GM19193 (cell line): Measurements from ENCODE around the gene RMDN2.

Experiments
- POLR2A ChIP-seq: IDR thresholded peaks from 4 replicates; pipeline ENCODE4 v1.6.1; 2011; ENCODE audit not compliant: insufficient read depth, insufficient read length; ENCODE audit errors: extremely low read depth

The RMDN2 gene

DNA sequence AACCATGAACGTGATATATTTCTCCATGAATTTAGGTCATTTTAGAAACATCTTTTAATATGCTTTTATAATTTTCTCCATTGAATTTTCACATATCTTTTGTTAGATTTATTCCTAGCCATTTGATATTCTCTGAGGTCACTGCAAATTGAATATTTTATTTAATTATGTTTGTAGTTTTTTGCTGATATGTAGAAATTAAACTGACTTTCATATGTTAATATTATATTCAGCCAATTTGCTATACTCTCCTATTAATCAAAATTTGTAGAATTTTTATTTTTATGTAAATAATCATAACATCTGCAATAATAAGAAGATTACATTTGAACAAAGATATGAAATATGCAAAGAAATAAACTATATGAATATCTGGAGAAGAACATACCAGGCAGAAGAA, 46.9 kb downstream of the RMDN2 start:
- TF ChIP-seq POLR2A, result no peak

DNA sequence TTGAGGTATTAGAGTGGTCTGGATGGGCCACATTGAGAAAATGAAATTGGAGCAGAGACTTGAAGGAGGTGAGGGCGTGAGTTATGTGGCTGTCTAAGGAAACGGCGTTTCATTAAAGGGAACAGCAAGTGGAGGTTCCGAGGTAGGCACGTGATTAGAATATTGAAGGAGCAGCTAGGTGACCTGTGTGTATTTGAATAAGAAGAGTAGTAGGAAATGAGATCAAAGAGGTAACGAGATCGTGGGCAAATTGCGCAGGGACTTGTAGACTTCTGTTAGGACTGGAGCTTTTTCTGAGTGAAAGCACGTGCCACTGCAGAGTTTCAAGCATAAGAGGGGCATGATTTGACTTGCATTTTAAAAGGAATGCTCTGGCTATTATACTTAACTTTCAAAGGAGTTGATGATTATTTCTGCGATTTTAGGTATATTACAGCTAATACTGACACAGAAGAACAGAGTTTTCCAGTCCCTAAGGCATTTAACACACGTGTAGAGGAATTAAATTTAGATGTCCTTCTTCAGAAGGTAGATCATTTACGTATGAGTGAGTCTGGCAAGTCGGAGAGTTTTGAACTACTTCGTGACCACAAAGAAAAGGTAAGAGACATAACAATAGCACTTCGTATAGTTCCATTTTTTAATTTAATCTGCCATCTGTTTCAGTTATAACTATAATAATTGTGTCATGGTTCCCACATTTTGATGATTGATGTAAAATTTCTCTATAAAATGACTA, 48.7 kb downstream of the RMDN2 start:
- no peak for TF ChIP-seq POLR2A

DNA sequence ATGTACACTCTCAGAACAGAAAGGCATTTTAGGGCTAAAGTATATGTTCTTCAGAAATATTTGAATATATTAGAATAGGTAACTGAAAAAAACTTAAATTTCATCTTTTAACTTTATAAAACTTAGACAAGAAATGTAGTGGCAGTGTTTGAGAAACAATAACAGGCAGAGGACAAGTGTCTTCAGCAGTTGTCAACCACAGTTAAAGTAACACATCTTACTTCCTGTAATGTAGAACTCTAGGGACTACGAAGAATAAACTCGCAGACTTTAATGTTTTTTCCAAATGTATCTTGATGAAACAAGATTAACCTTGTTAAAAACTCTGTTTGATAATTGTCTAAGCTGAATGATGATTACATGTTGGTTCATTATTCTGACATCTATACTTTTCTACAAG, 50.7 kb downstream of the RMDN2 start:
- TF ChIP-seq POLR2A, result no peak

DNA sequence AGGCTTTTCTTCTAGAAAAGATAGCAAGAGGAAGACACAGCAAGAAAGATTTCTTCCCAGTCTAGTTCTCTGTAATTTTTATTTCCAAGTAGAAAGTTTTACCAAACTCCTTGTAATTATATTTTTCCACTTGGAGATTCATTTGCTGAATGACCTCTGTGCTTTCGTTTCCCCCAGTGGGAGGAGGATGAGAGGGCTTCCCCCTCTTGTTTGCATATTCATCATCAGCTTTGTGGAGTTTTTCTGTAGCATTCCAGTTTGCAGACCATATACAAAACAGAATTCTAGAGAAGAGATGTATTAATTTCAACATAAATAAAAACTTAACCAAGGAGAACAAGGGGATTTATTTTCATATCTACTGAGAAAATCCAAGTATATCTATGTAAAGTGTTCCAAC, 51.3 kb downstream of the RMDN2 start:
- no peak for TF ChIP-seq POLR2A

DNA sequence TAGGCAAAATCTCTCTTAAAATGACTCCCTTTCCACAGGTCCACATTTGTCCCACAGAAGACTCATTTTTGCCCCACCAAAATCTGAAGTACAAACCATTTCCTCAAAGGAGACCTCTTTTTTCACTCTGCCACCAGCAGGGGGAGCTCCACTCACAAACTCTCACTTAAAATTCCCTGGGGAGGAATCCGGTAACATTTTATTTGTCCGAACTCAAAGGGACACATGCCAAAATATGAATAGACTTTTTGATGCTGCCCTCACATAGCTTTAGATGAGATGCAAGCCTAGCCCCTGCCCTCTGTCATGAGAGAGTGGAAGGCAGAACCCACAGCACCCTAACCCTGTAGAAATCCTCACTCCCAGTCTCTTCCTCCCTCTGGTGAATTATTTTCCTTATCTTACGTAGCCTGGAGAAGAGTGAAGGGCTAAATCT, 57.1 kb downstream of the RMDN2 start:
- TF ChIP-seq POLR2A, result no peak

DNA sequence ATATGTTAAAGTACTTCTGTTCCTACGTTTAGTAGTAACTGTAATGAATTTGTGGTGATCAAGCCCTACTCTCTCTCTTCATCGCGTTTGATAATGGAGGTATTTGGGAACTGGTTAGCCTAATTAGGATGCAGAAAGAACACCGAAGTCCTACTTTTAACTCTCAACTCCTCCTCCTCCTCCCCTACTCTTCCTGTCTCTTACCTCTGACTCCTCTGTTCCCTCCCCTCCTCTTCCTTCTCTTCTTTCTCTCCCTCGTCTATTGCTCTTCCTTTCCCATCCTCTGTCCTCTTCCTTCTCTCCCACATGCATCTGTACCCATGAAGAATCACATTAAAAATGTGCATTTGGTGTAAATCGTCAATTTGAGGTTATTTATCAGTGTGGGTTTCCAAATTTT, 57.8 kb downstream of the RMDN2 start:
- TF ChIP-seq POLR2A, result no peak

DNA sequence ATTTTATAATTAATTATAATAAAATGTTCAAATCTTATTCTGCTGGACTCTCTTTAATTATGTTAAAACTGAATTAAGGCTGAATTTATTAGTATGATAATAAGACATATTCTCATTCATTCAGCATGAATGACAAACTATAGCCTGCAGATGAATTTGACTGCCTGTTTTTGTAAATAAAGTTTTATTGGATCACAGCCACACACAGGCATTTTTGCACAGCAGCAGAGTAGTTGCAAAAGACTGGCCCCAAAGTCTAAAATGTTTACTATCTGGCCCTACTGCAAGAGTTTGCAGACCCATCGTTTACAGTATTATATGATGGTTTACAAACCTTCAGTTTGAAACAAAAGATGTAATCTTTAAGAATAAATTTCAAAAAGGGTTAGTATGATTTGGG, 58.6 kb downstream of the RMDN2 start:
- no peak for TF ChIP-seq POLR2A

DNA sequence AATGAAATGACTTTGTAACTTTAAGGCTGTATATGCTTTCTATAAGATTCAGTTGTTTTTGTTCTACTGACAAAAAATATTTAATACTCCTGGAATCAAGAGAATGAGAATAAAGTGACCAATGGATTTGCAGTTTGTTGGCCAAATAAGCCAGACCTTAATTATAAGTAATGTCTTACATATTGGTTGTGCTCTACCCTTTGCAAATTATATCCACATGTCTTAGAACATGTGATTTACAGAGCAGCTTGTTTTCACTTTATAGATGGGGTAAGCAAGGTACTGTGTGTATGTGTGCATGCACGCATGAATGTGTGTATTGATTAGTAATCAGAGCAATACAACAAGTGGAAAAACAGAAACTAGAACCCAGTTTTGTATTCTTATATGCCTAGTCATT, 59.1 kb downstream of the RMDN2 start:
- no peak for TF ChIP-seq POLR2A

DNA sequence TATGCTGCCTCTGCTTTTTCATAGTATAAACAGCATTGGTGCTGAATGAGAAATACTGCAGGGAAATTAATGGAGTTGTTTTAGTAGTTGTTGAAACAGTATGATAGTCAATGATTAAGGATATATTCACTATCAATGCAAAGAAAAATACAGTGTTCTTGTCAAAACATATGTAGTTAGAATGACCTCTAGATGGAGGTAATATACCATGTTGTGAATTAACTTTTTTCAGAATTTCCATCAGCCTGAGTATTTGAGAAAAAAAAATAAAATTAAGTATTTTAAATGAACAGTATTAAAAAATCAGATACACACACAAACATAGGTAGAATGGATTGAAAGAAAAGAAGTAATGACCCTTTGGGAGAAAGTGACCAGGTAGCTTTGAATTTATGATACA, 59.5 kb downstream of the RMDN2 start:
- no peak for TF ChIP-seq POLR2A

DNA sequence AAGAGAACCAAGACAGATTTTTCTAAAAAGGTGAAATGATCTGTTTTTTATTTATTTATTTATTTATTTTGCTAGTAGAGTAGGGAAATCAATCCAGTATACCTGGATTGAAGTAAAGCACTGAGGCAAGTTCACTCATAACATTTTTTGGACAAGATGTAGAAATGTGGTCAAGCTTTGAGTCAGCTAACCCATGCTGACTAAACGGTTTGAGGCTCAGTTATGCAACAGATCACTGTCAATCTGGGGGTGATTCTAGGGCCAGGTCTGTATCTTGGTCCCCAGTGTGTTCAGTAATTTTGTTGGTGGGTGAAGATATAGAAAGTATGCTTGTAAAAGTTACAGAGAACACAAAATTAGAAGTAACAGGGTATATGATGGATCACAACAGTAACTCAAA, 60.2 kb downstream of the RMDN2 start:
- no peak for TF ChIP-seq POLR2A

DNA sequence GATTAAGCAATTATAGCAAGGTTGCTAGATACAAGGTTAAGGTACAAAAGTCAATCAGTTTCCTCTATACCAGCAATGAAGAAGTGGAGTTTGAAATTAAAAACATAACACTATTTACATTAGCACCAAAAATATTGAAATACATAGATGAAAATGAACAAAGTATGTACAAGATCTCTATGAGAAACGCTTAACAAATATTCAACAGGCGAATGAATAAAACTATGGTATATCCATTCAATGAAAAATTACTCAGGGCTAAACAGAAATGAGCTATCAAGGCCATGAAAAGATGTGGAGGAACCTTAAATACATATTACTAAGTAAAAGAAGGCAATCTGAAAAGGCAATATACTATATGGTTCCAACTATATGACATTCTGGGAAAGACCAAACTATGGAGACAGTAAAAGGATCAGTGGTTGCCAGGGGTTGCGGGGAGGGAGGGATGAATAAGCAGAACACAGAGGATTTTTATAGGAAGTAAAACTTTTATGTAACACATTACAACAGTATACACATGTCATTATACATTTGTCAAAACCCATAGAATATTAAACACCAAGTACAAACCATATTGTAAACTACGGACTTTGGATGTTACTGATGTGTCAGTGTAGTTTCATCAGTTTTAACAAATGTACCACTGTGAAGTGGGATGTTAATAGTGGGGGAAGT, 62.1 kb downstream of the RMDN2 start:
- no peak for TF ChIP-seq POLR2A

DNA sequence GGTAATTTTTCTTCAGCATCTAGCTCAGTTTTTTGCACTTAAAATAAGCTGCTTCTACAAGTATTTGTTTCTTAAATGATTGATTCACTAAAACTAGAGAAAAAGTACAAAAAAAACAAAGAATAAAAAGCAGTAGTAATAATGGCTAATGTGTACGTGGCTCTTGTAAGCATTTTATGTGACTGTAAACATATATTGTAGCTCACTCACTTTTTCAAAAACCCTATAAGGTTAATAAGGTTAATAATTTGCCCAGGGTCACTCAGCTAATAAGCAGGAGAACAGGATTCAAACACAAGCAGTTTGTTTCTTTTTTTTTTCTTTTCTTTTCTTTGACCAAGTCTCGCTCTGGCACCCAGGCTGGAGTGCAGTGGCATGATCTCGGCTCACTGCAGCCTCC, 67.5 kb downstream of the RMDN2 start:
- TF ChIP-seq POLR2A, result no peak

DNA sequence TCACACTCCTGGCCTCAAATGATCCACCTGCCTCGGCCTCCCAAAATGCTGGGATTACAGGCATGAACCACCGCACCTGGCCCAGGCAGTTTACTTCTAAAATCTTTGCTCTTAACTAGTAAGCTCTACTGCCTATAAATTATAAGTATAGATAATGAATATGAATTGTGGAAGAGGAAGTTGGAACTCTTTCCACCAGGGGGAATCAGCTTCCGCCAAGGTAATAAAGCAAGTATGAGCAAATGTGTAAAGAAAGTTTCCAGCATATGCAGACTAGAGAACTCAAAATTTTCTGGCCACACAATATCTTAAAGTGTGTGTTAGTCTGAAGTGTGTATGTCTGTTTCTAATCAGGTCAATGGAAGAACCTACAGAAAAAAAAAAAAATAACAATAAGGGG, 68.1 kb downstream of the RMDN2 start:
- no peak for TF ChIP-seq POLR2A

DNA sequence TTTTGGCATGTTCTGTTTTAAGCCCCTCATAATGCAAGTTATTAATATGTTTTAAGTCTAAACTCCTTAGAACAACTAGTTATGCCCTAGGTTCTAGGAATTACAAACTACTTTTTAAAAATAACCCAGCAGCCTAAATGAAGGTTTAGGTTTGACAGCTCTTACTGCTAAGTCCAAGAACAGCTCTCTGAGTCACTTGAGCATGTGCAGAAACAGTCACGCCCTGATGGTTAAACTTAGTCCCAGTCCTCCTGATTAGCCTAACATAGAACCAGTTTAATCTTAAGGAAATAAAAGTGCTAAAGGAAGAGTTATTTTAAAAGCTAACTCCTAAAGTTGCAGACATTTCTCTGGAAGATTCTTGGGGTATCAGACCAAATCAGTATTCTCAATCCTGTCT, 72.5 kb downstream of the RMDN2 start:
- no peak for TF ChIP-seq POLR2A

DNA sequence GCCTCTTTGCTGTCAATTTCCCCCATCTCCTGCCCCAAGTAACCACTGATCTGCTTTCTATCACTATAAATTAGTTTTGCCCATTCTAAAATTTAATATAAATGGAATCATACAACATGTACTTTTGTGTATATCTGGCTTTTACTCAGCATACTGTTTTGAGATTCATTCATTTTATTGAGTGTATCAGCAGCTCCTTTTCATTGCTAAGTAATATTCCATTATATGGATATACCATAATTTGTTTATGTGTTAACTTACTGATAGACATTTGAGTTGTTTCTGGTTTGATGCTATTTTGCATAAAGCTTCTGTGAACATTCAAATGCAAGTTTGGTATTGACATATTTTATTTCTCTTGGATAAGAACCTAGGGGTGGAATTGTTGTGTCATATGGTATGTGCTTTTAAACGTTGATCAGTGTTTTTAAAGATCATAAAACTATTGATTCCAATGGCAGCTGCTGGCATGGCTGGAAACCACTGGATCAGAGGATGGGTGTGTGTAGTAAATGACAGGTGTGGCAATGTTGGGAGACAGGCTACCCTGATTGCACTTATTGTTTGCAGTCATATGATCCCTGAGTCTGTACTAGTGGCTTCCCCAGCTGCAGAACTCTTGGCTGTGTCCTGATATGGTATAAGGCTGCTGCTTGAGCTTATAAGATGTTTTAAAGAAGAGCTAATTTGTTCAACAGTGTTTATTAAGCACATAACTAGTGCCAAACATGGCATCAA, 75.6 kb downstream of the RMDN2 start:
- TF ChIP-seq POLR2A, result no peak

DNA sequence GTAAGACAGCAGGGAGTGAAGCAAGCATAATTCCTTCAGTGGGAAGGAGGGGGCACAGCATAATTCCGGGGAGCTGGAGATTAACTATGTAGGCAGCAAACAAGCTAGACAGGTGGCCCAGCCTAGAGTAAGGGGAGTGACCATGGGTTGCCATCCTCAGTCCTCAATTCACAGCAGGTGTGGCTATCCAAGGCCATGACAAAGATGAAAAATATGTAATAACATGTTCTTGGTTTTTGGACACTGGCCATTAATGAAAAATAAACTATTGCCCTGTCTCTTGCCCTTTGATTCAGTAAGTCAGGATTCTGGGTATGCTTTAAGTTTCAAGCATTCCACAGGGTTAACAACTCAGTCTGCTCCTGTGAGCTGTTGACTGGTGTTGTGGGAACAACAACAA, 85.9 kb downstream of the RMDN2 start:
- TF ChIP-seq POLR2A, result no peak
